GM13976 (cell line): ENCODE data around the gene CNNM4.

Experiments
- DNase-seq: peaks from one replicate; pipeline ENCODE4 v3.0.0; 2012; ENCODE audit warnings: low spot score
- in situ Hi-C: fragments of 300-500 bp; cut with MboI; formaldehyde crosslinking; loops from one replicate; pipeline ENCODE4 v1.12.0; 2022; ENCODE audit warnings: low sequenced_read_pairs, mixed read lengths, inconsistent platforms; ENCODE audit not compliant: unreplicated experiment
- TF ChIP-seq, protein P1 (sequence below): IDR thresholded peaks from 2 replicates; pipeline ENCODE4 v1.5.1; 2012; ENCODE audit warnings: borderline replicate concordance, mild to moderate bottlenecking; ENCODE audit not compliant: insufficient read depth; ENCODE audit errors: extremely low read depth, missing control alignments, control extremely low read depth

Gene CNNM4

DNA sequence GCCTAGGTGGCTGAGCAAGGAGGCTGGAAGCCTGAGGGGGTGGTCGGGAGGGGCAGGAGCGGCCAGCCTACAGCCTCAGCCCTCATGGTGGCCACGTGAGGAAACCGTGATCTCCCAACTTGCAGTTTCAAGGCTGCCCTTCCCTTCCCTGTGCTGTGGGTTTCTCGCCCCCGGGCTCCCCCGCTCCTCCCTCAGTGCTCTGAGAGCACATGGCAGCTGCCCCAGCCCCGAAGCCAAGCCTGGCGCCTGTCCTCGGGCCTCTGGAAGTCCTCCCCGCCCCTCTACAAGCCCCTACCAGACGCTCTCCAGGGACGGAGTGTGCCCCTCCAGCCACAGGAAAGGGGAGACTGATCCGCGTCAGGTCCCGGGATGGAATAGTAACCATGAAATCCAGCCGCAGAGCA is 83.7 kb downstream of the CNNM4 start:
- in situ Hi-C loops = no loop called here
- DNase-seq = no peak
- TF ChIP-seq, protein P1, sequence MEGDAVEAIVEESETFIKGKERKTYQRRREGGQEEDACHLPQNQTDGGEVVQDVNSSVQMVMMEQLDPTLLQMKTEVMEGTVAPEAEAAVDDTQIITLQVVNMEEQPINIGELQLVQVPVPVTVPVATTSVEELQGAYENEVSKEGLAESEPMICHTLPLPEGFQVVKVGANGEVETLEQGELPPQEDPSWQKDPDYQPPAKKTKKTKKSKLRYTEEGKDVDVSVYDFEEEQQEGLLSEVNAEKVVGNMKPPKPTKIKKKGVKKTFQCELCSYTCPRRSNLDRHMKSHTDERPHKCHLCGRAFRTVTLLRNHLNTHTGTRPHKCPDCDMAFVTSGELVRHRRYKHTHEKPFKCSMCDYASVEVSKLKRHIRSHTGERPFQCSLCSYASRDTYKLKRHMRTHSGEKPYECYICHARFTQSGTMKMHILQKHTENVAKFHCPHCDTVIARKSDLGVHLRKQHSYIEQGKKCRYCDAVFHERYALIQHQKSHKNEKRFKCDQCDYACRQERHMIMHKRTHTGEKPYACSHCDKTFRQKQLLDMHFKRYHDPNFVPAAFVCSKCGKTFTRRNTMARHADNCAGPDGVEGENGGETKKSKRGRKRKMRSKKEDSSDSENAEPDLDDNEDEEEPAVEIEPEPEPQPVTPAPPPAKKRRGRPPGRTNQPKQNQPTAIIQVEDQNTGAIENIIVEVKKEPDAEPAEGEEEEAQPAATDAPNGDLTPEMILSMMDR = no peak

DNA sequence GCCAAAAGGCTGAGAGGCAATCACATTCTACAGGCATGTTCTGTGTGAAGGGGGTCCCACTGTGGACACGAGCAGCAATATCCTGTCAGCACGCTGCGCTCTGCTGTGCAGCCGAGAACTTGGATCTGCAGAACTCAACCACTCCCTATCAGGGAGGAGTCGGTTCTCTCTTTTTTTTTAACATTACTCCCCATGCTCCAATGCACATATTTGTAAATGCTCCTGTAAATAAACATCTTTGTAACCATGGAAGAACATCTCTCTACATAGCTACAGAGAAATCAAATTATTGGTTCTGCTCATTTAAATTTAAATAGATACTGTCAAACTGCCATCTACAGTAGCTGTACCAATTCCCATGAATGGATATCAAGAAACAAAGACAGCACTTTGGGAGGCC is 86.1 kb downstream of the CNNM4 start:
- TF ChIP-seq, protein P1 = no peak
- in situ Hi-C loops = no loop called here
- no peak for DNase-seq

DNA sequence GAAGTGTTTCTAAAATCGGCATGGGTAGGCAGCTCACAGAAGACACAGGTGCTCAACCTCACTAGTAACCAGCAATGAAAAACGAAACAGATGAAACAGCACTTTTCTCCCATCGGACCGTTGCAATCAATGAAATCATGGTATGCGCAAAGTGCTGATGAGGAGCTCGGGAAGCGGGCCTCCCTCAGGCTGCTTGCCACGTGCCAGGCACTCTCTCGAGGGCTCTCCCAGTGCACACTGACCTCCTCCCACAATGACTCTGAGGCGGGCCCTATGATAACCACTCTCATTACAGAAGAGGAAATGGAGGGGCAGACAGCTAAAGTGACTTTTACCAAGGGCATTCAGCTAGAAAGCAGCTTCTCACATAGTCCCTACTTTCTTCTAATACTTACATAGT is 86.9 kb downstream of the CNNM4 start:
- DNase-seq = no peak
- in situ Hi-C loops = no loop called here
- TF ChIP-seq, protein P1 = no peak

DNA sequence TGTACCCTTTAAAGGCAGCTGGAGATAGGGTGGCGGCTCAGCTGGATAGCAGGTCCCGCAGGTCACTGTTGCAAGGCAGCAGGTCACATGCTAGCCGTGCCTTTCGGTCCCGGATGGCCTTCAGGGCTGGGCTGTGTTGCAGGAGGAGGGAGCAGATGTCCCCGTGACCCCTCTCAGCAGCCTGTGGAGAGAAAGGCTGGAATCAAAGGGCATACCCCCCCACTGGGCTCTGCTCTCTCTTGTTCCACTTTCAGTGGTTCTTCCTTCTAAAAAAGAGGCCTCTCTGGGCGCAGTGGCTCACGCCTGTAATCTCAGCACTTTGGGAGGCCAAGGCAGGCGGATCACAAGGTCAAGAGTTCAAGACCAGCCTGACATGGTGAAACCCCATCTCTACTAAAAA is 87.6 kb downstream of the CNNM4 start:
- TF ChIP-seq, protein P1 = no peak
- in situ Hi-C loops = no loop called here
- no peak for DNase-seq

DNA sequence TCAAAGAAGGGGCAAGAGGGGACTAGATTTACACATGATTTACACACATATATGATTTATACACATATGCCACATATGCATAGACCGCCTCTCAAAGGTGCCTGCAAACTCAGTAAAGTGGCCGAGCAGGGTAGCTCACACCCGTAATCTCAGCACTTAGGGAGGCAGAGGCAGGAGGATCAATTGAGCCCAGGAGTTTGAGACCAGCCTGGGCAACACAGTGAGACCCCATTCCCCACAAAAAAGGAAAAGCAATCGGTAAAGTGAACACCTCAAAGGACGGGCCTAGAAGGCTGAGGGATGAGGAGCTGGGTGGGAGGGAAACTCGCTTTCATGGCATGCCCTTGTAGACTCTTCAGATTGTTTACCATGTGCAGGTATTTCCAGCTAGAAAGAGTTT is 92.0 kb downstream of the CNNM4 start:
- TF ChIP-seq, protein P1 = no peak
- no peak for DNase-seq
- in situ Hi-C loops = no loop called here

DNA sequence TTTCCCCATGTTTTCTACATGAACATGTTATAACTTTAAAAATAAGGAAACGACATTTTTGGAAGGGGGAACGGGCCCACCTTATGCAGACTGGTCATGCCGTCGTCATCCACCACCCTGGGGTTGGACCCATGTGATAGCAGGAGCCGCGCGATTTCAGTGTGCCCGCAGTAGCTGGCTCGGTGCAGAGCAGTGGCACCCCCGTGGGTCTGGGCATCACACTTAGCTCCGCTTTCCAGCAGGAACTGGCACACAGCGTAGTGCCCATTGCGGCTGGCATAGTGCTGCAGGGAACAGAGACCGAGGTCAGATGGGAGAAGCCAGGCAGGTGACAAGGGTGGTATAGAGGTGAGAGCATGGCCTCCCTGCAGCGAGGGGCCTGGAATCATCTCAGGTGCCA is 92.6 kb downstream of the CNNM4 start:
- DNase-seq = no peak
- TF ChIP-seq, protein P1 = no peak
- in situ Hi-C loops = no loop called here

DNA sequence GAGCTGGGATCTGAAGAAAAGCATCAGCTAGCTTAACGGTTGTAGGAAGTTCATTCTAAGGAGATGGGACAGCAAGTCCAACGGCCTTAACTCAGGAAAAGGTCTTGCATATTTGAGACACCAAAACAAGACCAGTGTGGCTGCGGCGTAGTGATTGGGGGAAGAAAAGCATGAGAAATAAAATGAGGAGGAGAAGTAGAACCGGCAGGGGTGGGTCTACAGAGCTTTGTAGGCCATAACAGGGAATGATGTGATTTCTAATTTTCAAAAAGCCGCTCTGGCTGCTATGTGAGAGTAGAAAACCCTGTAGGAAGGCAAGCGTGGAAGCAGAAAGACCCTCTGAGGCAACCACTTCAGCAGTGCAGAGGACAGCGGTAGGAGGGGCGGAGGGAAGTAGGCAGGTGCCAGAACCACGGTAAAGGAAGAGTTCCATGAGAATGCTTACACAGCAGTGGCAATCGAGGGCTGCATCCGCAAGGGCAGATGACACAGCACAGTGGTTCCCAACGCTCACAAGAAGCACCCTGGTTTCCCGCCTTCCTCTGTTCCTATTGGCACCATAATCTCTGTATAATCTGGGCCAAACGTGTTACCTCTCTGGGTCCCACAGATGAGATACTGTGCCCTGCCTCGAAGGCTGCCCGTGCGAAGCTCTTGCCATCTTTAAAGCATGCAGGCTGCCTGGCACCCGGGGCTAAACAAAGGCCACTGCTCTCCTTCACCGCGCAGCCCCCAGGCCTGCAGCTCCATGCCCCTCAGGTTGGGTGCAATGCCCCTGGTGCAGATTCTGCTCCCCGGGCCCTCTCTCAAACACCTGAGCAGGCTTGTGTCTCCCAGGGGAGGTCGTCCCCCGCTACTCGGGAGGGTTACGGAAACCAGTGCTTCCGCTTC is 96.3 kb downstream of the CNNM4 start:
- in situ Hi-C loops = loop anchor here (5.0 kb wide), 1 partner anchor 95 kb away; no protein-coding TSS in a partner anchor
- DNase-seq = no peak
- TF ChIP-seq, protein P1 = no peak
